Fibroblast of lung (primary cell): ENCODE measurements around the gene TMTC4. TPM values are rescaled to one million over a fixed set of nuclear protein-coding genes. Genes with fewer than 3 reads are reported as not detected.
"Not testable (repeated sequence)": the region's sequence is repeated elsewhere in the genome, so short reads cannot be mapped to it uniquely, and the experiment has no call there.

ENCODE experiments used
- DNase-seq, 2 donors: peaks; one replicate each; pipeline versions ENCODE4 v3.0.0 to v3.0.0-alpha.2; 2010; ENCODE audit warnings: low read depth in 2 of 2
- H2AFZ ChIP-seq: 2 replicates; pipeline ENCODE4 v1.5.1; 2012; ENCODE audit warnings: low read length, control low read depth, inconsistent platforms
- H3K27ac ChIP-seq: 2 replicates; pipeline ENCODE4 v1.5.1; 2011; ENCODE audit warnings: low read length, control low read depth; ENCODE audit not compliant: insufficient read depth
- H3K27me3 ChIP-seq: 2 replicates; pipeline ENCODE4 v1.5.1; 2011; ENCODE audit warnings: mild to moderate bottlenecking, low read length; ENCODE audit not compliant: control insufficient read depth, insufficient read depth
- H3K36me3 ChIP-seq: 2 replicates; pipeline ENCODE4 v1.5.1; 2011; ENCODE audit warnings: low read length; ENCODE audit not compliant: control insufficient read depth, insufficient read depth
- H3K4me1 ChIP-seq: 2 replicates; pipeline ENCODE4 v1.5.1; 2011; ENCODE audit warnings: low read length; ENCODE audit not compliant: control insufficient read depth, insufficient read depth; ENCODE audit errors: extremely low read depth
- H3K4me2 ChIP-seq: 2 replicates; pipeline ENCODE4 v1.5.1; 2011; ENCODE audit warnings: low read length, control low read depth; ENCODE audit not compliant: insufficient read depth; ENCODE audit errors: extremely low read depth
- H3K4me3 ChIP-seq, 4 experiments: fragments of 200-600 bp in 1 of 4; sonication (generic) in 1 of 4; replicated peaks in 1 of 4; 2 replicates each; pipeline ENCODE4 v1.5.1; 2011 to 2016; ENCODE audit warnings: low read length in 4 of 4, low read depth in 3 of 4, mild to moderate bottlenecking in 3 of 4, control low read depth in 2 of 4, inconsistent platforms in 1 of 4, mixed read lengths in 1 of 4; ENCODE audit not compliant: insufficient read depth in 1 of 4; ENCODE audit errors: control extremely low read depth in 1 of 4
- H3K79me2 ChIP-seq: 2 replicates; pipeline ENCODE4 v1.5.1; 2012; ENCODE audit warnings: mild to moderate bottlenecking, low read length, inconsistent platforms; ENCODE audit not compliant: control insufficient read depth, insufficient read depth
- H3K9ac ChIP-seq: 2 replicates; pipeline ENCODE4 v1.5.1; 2011; ENCODE audit warnings: mild to moderate bottlenecking, low read length, control low read depth; ENCODE audit not compliant: insufficient read depth
- H3K9me3 ChIP-seq: 2 replicates; pipeline ENCODE4 v1.5.1; 2012; ENCODE audit warnings: low read depth, low read length; ENCODE audit not compliant: control insufficient read depth, insufficient read depth
- H4K20me1 ChIP-seq: 2 replicates; pipeline ENCODE4 v1.5.1; 2011; ENCODE audit warnings: low read length; ENCODE audit not compliant: control insufficient read depth, insufficient read depth; ENCODE audit errors: extremely low read depth
- CTCF ChIP-seq, 2 donors: IDR thresholded peaks in 1 of 2; conservative IDR thresholded peaks in 1 of 2; 1 replicate in 1 of 2; 2 replicates in 1 of 2; pipeline ENCODE4 v1.5.1; 2011 to 2012; ENCODE audit warnings: low read length in 2 of 2, control low read depth in 1 of 2, inconsistent platforms in 1 of 2, low read depth in 1 of 2, mild to moderate bottlenecking in 1 of 2
- EZH2 ChIP-seq: IDR thresholded peaks from 2 replicates; pipeline ENCODE4 v1.5.1; 2012; ENCODE audit warnings: low read length, control low read depth, mild to moderate bottlenecking; ENCODE audit errors: missing control alignments
- polyA plus RNA-seq, 2 donors: library from polyadenylated mRNA; depleted of rRNA in 1 of 2; stranded (reverse) in 1 of 2; unstranded in 1 of 2; fragments of >200 nt; gene quantifications; 2 replicates each; pipeline ENCODE4 v1.2.1, GENCODE V29; 2011 to 2012; ENCODE audit warnings: missing spikeins in 1 of 2
- total RNA-seq: library from RNA; depleted of rRNA; stranded (reverse); fragments of >200 nt; gene quantifications from 2 replicates; pipeline ENCODE4 v1.2.1, GENCODE V29; 2014

The TMTC4 gene
- total and polyA plus RNA-seq, 2 donors (not counting 1 experiment from before 2014, with no cell fraction given), result 5.5 to 19.5 TPM

GRCh38 chr13:100581504-100581903, 93.1 kb downstream of the TMTC4 start:
- no peak overlapping the region for H3K4me3 ChIP-seq
- no peak for DNase-seq

GRCh38 chr13:100581030-100581429, 93.6 kb downstream of the TMTC4 start:
- H3K27me3 ChIP-seq, result no peaks in the 10 kb centered on the region
- no peaks in the 10 kb centered on the region for H3K9me3 ChIP-seq
- H3K79me2 ChIP-seq, result no peaks in the 10 kb centered on the region
- DNase-seq, result no peak
- no peaks in the 10 kb centered on the region for H4K20me1 ChIP-seq
- no peaks in the 10 kb centered on the region for H3K36me3 ChIP-seq
- no peak overlapping the region for H3K4me2 ChIP-seq
- no peaks in the 10 kb centered on the region for H3K4me1 ChIP-seq
- no peak for TF ChIP-seq EZH2
- no peak for TF ChIP-seq CTCF (conservative IDR thresholded peaks at IDR 0.05 in 1 of 2, IDR thresholded peaks at IDR 0.05 in 1 of 2; ENCODE audit: low read depth in 1 of 2, low read length in 2 of 2)
- H3K4me3 ChIP-seq, result no peak overlapping the region
- H2AFZ ChIP-seq, result no peak overlapping the region
- no peak overlapping the region for H3K9ac ChIP-seq
- no peak overlapping the region for H3K27ac ChIP-seq

More at GRCh38 chr13:100581504-100581903, 93.1 kb downstream of the TMTC4 start:
- H3K27ac ChIP-seq, result no peak overlapping the region
- H3K36me3 ChIP-seq, result no peaks in the 10 kb centered on the region
- TF ChIP-seq CTCF (conservative IDR thresholded peaks at IDR 0.05 in 1 of 2, IDR thresholded peaks at IDR 0.05 in 1 of 2; ENCODE audit: low read depth in 1 of 2, low read length in 2 of 2) (no peak), EZH2 (no peak)
- H3K79me2 ChIP-seq, result no peaks in the 10 kb centered on the region
- H3K9me3 ChIP-seq, result no peaks in the 10 kb centered on the region
- no peak overlapping the region for H3K4me2 ChIP-seq
- no peaks in the 10 kb centered on the region for H3K4me1 ChIP-seq
- H3K9ac ChIP-seq, result no peak overlapping the region
- H4K20me1 ChIP-seq, result no peaks in the 10 kb centered on the region
- no peak overlapping the region for H2AFZ ChIP-seq
- H3K27me3 ChIP-seq, result no peaks in the 10 kb centered on the region

GRCh38 chr13:100580045-100580444, 94.5 kb downstream of the TMTC4 start:
- no peak for DNase-seq
- Histone ChIP-seq H3K27me3 (no peaks in the 10 kb centered on the region), H3K4me1 (no peaks in the 10 kb centered on the region), H4K20me1 (no peaks in the 10 kb centered on the region), H3K79me2 (no peaks in the 10 kb centered on the region), H2AFZ (no peak overlapping the region), H3K36me3 (no peaks in the 10 kb centered on the region), H3K9ac (no peak overlapping the region), H3K9me3 (no peaks in the 10 kb centered on the region), H3K4me3 (no peak overlapping the region), H3K27ac (no peak overlapping the region), H3K4me2 (no peak overlapping the region)
- TF ChIP-seq CTCF (conservative IDR thresholded peaks at IDR 0.05 in 1 of 2, IDR thresholded peaks at IDR 0.05 in 1 of 2; ENCODE audit: low read depth in 1 of 2, low read length in 2 of 2) (no peak), EZH2 (no peak)

- not testable (repeated sequence) for H4K20me1 ChIP-seq, H3K4me1 ChIP-seq, H3K36me3 ChIP-seq, H3K9me3 ChIP-seq, H3K4me2 ChIP-seq, H3K27me3 ChIP-seq, H2AFZ ChIP-seq, H3K4me3 ChIP-seq, DNase-seq, H3K27ac ChIP-seq, H3K79me2 ChIP-seq, H3K9ac ChIP-seq
Observed at GRCh38 chr13:100577239-100577638, 97.4 kb downstream of the TMTC4 start.
